Astrocyte of the cerebellum (primary cell): ENCODE results near the gene BTG4.
A peak's percentile ranks its signal among the peaks of the same experiment; 100 is the strongest.

Experiments
- DNase-seq: peaks from one replicate; pipeline ENCODE4 v3.0.0-alpha.2; 2011; ENCODE audit warnings: low read depth
- H3K4me3 ChIP-seq: 2 replicates; pipeline ENCODE4 v1.5.1; 2011; ENCODE audit warnings: mild to moderate bottlenecking, low read depth, low read length, moderate library complexity
- in situ Hi-C: cut with HindIII; loops from 2 replicates; pipeline ENCODE4 v1.10.0; 2017; ENCODE audit warnings: low sequenced_read_pairs
- TF ChIP-seq, protein P1 (sequence below): IDR thresholded peaks from 2 replicates; pipeline ENCODE4 v1.5.1; 2012; ENCODE audit warnings: low read length, low read depth, moderate library complexity, mild to moderate bottlenecking; ENCODE audit errors: missing control alignments

Gene BTG4

DNA sequence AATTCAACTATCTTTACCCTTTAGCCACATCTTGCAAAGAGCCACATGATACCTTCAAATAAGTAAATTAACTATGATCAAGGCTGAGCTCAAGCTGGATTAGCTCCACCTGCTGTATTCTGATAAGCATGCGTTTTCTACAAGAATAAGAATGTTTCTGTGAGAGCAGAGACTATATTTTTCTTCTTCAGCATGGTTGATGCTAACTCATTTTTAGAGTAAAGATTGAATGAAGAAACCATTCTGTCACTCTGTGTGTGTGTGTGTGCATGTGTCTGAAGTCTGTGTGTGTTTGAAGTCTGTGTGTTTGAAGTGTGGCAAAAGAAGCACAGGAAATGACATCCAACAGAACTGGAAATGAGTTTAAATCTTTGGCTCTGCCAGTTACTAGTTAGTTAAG is 16.4 kb upstream of the BTG4 start:
- TF ChIP-seq, protein P1, sequence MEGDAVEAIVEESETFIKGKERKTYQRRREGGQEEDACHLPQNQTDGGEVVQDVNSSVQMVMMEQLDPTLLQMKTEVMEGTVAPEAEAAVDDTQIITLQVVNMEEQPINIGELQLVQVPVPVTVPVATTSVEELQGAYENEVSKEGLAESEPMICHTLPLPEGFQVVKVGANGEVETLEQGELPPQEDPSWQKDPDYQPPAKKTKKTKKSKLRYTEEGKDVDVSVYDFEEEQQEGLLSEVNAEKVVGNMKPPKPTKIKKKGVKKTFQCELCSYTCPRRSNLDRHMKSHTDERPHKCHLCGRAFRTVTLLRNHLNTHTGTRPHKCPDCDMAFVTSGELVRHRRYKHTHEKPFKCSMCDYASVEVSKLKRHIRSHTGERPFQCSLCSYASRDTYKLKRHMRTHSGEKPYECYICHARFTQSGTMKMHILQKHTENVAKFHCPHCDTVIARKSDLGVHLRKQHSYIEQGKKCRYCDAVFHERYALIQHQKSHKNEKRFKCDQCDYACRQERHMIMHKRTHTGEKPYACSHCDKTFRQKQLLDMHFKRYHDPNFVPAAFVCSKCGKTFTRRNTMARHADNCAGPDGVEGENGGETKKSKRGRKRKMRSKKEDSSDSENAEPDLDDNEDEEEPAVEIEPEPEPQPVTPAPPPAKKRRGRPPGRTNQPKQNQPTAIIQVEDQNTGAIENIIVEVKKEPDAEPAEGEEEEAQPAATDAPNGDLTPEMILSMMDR: peak; percentile 24
- no peak overlapping the region for H3K4me3 ChIP-seq
- in situ Hi-C loops: no loop called here
- DNase-seq: no peak

DNA sequence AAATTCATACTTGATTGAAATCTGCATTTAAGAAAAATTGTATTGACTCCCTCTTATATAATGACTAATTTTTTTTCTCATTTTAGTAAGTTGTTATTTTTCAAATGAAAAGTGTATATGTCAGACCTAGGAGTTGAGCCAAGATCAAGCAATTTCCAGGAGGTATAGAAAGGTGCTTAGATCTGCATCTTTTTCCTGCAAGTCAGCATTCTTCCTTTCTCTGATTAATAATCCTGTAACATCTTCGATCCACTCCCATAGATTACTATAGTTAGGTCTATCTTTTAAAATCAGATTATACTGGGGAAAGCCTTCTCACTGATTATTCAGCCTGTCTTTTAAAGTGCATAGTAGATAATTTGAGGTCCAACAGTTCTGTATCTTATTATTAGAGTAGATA is 15.1 kb upstream of the BTG4 start:
- TF ChIP-seq, protein P1: no peak
- DNase-seq: no peak
- in situ Hi-C loops: no loop called here
- H3K4me3 ChIP-seq: no peak overlapping the region

DNA sequence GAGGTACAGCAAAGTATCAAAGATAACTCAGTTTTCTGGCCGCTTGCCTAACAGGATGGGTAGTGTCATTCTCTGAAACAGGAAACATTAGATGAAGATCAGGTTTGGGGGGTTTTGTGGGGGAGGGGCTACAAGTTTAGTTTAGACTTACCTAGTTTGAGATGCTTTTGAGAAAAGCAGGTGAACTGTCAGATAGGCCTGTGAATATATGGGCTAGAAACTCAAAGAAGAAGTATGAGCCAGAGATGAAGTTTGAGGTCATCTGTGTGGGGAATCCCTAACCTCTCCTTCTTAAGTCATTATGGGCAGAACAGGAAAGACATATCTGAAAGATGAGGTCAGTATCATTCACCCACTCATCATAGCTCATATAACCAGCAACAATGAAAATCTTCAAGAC is 14.3 kb upstream of the BTG4 start:
- in situ Hi-C loops: no loop called here
- no peak overlapping the region for H3K4me3 ChIP-seq
- TF ChIP-seq, protein P1: no peak
- no peak for DNase-seq

DNA sequence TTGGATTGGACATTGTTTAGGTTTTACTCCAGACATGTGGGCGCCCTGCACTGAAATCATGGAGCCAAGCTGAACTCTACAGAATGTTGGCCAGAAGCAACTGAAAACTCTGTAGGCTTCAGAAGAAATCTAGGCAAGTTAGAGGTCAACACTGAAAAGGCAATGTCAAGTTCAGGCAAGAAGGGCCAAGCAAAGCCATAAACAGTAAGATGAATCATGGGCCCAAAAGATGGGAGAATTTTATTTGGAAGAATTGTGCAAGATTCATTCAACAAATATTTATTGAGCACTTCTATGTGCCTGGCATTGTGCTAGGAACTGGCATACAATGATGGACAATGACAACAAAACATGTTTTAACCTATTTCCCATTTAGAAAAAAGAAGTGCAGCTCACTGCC is 13.3 kb upstream of the BTG4 start:
- TF ChIP-seq, protein P1: no peak
- no peak overlapping the region for H3K4me3 ChIP-seq
- in situ Hi-C loops: no loop called here
- no peak for DNase-seq

DNA sequence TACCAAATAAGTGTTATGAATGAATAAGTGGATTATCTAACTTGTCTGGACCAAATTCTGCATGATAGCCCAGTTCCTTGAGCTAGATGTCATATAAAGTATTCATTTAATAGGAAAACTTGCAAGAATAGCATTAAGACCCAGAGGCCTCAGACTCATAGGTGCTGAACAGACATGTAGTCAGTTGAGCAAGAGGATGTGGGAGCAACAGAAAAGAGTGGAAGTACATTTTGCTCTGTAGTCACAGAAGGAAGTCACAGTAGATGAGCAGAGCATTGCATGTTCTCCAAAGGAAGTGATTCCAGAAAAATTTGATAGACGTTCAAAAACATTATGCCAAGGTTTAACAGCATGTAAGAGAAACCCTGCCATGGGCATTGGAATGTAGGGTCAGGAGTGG is 11.9 kb upstream of the BTG4 start:
- no peak for DNase-seq
- in situ Hi-C loops: no loop called here
- TF ChIP-seq, protein P1: no peak
- H3K4me3 ChIP-seq: no peak overlapping the region

DNA sequence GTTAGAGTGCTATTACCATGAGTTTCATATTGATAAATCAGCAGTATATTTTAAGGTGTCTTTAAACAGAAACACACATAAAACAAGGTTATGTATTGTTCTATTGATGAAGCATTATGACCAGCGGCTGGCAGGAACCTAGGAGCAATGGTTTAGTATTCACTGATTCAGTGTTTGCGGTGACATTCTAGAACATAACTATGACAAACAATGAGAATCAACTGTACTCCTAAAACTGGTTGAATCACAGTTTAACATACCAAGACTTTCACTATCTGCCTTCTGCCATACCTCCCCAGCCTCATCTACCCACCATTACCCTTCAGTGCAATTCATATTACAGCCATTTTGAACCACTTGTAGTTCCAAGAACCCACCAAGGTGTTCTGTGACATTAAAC is 11.2 kb upstream of the BTG4 start:
- TF ChIP-seq, protein P1: no peak
- in situ Hi-C loops: no loop called here
- DNase-seq: no peak

DNA sequence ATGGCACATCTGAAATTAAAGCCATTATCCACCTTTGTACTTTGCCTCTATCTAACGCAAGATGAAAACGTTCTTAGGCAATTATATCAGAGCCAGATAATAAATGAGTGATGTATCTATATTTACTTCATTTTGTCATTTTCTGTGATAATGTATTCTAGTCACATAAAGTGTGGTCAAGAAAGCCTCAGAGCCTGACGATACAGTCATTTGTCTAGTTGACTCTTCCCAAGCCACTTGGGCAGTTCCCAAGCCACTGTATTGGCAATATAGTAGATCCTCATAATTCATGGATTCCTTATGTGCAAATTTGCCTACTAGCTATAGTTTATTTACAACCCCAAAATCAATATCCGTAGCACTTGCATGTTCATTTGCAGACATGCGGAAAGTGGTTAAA is 10.2 kb upstream of the BTG4 start:
- no peak overlapping the region for H3K4me3 ChIP-seq
- DNase-seq: no peak
- TF ChIP-seq, protein P1: no peak
- in situ Hi-C loops: no loop called here

More for the DNA sequence above, 11.2 kb upstream of the BTG4 start:
- H3K4me3 ChIP-seq: no peak overlapping the region
